Stomach (tissue), 9 donors: ENCODE data around the gene EEFSEC. TPM values are rescaled to one million over a fixed set of nuclear protein-coding genes. Genes with fewer than 3 reads are reported as not detected.

ENCODE experiments used
- DNase-seq, 2 donors: peaks; one replicate each; pipeline versions ENCODE4 v3.0.0 to v3.0.0-alpha.2; 2013 to 2019
- H3K27ac ChIP-seq, 5 donors: fragments of 200-600 bp in 4 of 5; sonication (generic) in 4 of 5; one replicate each; pipeline ENCODE4 v1.5.1; 2013 to 2019; ENCODE audit warnings: mild to moderate bottlenecking in 1 of 5, moderate library complexity in 1 of 5
- H3K27me3 ChIP-seq, 3 donors: fragments of 200-600 bp; sonication (generic); one replicate each; pipeline ENCODE4 v1.5.1; 2017 to 2019; ENCODE audit warnings: mixed run types in 1 of 3
- H3K36me3 ChIP-seq, 4 donors: fragments of 200-600 bp; sonication (generic); 1 replicate in 3 of 4; 2 replicates in 1 of 4; pipeline ENCODE4 v1.5.1; 2016 to 2019
- H3K4me1 ChIP-seq, 4 donors: fragments of 200-600 bp; sonication (generic); one replicate each; pipeline ENCODE4 v1.5.1; 2016 to 2019
- H3K4me3 ChIP-seq, 4 donors: fragments of 200-600 bp; sonication (generic) in 3 of 4; one replicate each; pipeline ENCODE4 v1.5.1; 2016 to 2019; ENCODE audit warnings: mild to moderate bottlenecking in 1 of 4
- H3K9me3 ChIP-seq, 4 donors: fragments of 200-600 bp; sonication (generic); one replicate each; pipeline ENCODE4 v1.5.1; 2016 to 2019
- EP300 ChIP-seq: sonication (generic); formaldehyde crosslinking; IDR thresholded peaks from one replicate; pipeline ENCODE4 v1.6.1; 2017; ENCODE audit warnings: antibody characterized with exemption
- POLR2A ChIP-seq, 4 donors: fragments of 450-650 bp; IDR thresholded peaks; one replicate each; pipeline ENCODE4 v1.6.1; 2016; ENCODE audit warnings: antibody characterized with exemption in 4 of 4, control low read depth in 2 of 4, mild to moderate bottlenecking in 1 of 4, moderate library complexity in 1 of 4
- POLR2AphosphoS5 ChIP-seq, 3 donors: sonication (generic); formaldehyde crosslinking; IDR thresholded peaks; one replicate each; pipeline ENCODE4 v1.6.1; 2016; ENCODE audit warnings: antibody characterized with exemption in 3 of 3
- WGBS, 5 donors: extraction: QIAGEN DNeasy Blood & Tissue Kit in 3 of 5; methylation state at CpG; one replicate each; pipeline versions ENCODE4 v1.1.5 to v1.1.7; 2013 to 2018; 5-methylcytosine and 5-hydroxymethylcytosine counted together
- intact Hi-C: fragments of 100-400 bp; cut with DNase I; formaldehyde crosslinking; loops from one replicate; pipeline ENCODE4 v1.15.1; 2023; ENCODE audit warnings: low total_unique reads
- polyA plus RNA-seq, 3 donors: library from polyadenylated mRNA; stranded (reverse); fragments of 200-250 nt; gene quantifications; one replicate each; pipeline ENCODE4 v1.2.3, GENCODE V29; 2013
- total RNA-seq, 5 donors: library from RNA; depleted of rRNA; stranded (reverse); fragments of >200 nt; gene quantifications; one replicate each; pipeline versions ENCODE4 v1.1.0 to v1.2.3, GENCODE V29; 2014 to 2016
- TF ChIP-seq, protein P1 (sequence below), 7 experiments: fragments of 450-650 bp in 4 of 7; fragments of 200-600 bp in 3 of 7; sonication (generic) in 3 of 7; IDR thresholded peaks; one replicate each; pipeline ENCODE4 v1.5.1; 2016 to 2019; ENCODE audit warnings: antibody characterized with exemption in 7 of 7, control low read depth in 2 of 7, mild to moderate bottlenecking in 1 of 7
- donor health status: healthy with polysubstance abuse.
- donor health status: Bipolar disorder and iron deficiency.
- donor health status: healthy.

The EEFSEC gene
- total and polyA plus RNA-seq, 8 donors = 5.0 to 39.1 (median 13.2) TPM

DNA sequence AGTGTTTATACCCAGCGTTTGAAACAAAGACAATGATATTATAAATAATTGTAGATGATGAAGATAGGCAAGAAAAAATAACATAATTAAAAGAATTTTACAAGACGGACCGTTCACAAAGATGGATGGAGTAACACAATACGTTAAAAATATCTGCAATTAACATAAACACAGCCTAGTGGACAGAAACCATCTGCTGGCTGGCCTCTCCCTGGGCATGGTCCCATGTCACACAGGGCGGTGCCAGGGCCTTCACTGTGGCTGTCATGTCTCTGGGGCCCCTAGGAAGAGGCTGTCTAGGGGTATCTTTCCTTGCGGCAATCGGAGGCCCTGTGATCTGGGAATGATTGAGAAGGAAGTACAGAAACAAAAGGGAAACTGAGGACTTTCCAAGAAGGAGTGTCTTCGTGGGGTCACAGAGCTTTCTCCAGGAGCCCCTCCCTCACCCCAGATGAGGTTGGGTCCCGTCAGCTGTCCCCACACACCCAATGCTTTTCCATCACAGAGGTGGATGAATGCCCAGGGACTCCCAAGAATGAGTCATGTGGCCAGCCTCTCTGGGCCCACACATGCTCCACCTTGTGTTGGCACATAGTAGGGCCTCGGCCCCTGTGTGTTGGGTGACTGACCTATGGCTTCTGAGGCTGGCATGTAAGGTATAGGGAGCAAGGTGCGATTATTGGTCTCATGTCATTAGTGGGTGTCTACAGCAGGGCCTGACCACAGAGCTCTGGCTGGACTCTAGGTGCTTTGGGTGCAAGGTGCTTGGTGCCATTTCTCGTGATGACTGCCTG is 226.3 kb downstream of the EEFSEC start:
- intact Hi-C loops = no loop called here
- TF ChIP-seq EP300 (no peak), POLR2AphosphoS5 (IDR thresholded peaks at IDR 0.05) (no peak), POLR2A (IDR thresholded peaks at IDR 0.05) (no peak)
- TF ChIP-seq, protein P1, sequence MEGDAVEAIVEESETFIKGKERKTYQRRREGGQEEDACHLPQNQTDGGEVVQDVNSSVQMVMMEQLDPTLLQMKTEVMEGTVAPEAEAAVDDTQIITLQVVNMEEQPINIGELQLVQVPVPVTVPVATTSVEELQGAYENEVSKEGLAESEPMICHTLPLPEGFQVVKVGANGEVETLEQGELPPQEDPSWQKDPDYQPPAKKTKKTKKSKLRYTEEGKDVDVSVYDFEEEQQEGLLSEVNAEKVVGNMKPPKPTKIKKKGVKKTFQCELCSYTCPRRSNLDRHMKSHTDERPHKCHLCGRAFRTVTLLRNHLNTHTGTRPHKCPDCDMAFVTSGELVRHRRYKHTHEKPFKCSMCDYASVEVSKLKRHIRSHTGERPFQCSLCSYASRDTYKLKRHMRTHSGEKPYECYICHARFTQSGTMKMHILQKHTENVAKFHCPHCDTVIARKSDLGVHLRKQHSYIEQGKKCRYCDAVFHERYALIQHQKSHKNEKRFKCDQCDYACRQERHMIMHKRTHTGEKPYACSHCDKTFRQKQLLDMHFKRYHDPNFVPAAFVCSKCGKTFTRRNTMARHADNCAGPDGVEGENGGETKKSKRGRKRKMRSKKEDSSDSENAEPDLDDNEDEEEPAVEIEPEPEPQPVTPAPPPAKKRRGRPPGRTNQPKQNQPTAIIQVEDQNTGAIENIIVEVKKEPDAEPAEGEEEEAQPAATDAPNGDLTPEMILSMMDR (IDR thresholded peaks at IDR 0.05) = no peak
- DNase-seq = no peak
- Histone ChIP-seq H3K36me3 (peaks cover 0 to 11% (median 0%) of the 10 kb centered on the region in 4 donors), H3K9me3 (no peaks in the 10 kb centered on the region), H3K4me1 (peaks cover 30 to 50% (median 39%) of the 10 kb centered on the region in 4 donors), H3K27ac (no peak overlapping the region), H3K27me3 (no peaks in the 10 kb centered on the region), H3K4me3 (no peak overlapping the region)
- 76 to 90% (median 85%) methylated on average over 11 to 12 of the region's 12 CpGs for WGBS, 5 donors

DNA sequence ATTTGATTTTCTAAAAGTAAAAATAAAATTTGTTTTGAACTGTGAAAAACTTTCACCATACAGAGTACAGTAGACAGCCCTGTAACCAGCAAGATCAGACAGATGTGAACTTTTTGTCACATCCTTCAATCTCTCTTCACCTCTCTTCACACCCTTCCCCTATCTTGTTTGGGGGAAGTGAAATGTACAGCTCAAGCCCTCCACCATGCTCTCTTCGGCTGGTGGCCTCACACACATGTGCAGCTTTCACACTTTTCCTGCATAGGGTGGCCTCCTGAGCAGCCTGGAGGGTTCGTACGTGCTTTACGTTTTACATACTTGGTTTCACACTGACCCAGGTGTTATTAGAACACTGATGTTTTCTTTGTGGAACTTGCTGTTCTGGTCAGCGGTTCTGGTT is 227.0 kb downstream of the EEFSEC start:
- DNase-seq = no peak
- Histone ChIP-seq H3K27ac (no peak overlapping the region), H3K4me1 (peaks cover 36 to 57% (median 46%) of the 10 kb centered on the region in 4 donors), H3K4me3 (no peak overlapping the region), H3K36me3 (peaks cover 0 to 10% (median 0%) of the 10 kb centered on the region in 4 donors), H3K9me3 (no peaks in the 10 kb centered on the region), H3K27me3 (no peaks in the 10 kb centered on the region)
- TF ChIP-seq EP300 (no peak), POLR2A (IDR thresholded peaks at IDR 0.05) (no peak), POLR2AphosphoS5 (IDR thresholded peaks at IDR 0.05) (no peak)
- TF ChIP-seq, protein P1 (IDR thresholded peaks at IDR 0.05) = no peak
- 94 to 99% (median 98%) methylated on average over 5 of the region's 5 CpGs for WGBS, 5 donors
- intact Hi-C loops = no loop called here

DNA sequence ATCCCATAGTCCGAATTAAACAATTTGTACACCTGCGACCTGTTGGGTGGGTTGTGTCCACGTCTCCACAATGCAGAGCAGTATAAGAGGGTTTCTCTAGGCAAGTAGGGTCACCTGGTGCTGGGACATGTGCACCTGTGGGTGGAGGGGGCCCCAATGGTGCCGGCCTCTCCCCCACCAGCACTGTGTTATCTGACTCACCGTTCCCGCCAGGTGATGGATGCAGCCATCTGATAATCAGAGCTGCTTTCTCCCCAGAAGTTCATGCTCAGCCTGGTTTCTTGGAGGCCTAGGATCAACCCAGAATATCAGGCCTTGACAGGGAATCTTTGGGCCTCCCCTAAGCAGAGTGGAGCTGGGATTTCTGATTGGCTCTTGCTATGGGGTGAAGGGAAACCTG is 227.4 kb downstream of the EEFSEC start:
- peaks cover 0 to 6% (median 0%) of the 10 kb centered on the region in 4 donors for H3K36me3 ChIP-seq
- no peak overlapping the region for H3K27ac ChIP-seq
- intact Hi-C loops = no loop called here
- H3K9me3 ChIP-seq = no peaks in the 10 kb centered on the region
- no peaks in the 10 kb centered on the region for H3K27me3 ChIP-seq
- no peak for DNase-seq
- 93 to 97% (median 95%) methylated on average over 6 of the region's 6 CpGs for WGBS, 5 donors
- peaks cover 37 to 62% (median 50%) of the 10 kb centered on the region in 4 donors for H3K4me1 ChIP-seq
- H3K4me3 ChIP-seq = no peak overlapping the region
- TF ChIP-seq POLR2AphosphoS5 (IDR thresholded peaks at IDR 0.05) (no peak), POLR2A (IDR thresholded peaks at IDR 0.05) (no peak), EP300 (no peak)
- TF ChIP-seq, protein P1 (IDR thresholded peaks at IDR 0.05) = no peak

DNA sequence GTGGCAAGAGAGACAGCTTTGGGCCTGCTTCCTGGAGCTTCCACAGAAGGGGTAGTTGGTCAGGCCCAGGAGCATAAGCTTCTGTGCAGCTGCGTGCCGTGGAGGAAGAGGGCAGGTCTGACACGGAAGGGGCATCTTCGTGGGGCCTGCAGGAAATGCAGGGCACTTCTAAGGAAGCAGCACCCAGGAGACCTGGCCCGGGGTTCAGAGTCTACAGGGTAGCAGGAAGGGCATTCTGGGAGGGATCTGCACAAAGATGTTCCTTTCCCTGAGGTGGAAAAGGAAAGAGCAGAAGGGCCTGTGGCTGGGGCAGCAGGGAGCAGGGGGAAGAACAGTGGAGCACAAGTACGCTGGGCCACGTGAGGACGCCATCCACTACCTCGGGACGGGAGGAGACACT is 228.3 kb downstream of the EEFSEC start:
- peaks cover 37 to 69% (median 54%) of the 10 kb centered on the region in 4 donors for H3K4me1 ChIP-seq
- intact Hi-C loops = no loop called here
- 78 to 91% (median 84%) methylated on average over 10 of the region's 10 CpGs for WGBS, 5 donors
- no peaks in the 10 kb centered on the region for H3K36me3 ChIP-seq
- H3K9me3 ChIP-seq = no peaks in the 10 kb centered on the region
- no peak for DNase-seq
- H3K4me3 ChIP-seq = no peak overlapping the region
- TF ChIP-seq POLR2A (IDR thresholded peaks at IDR 0.05) (no peak), EP300 (no peak), POLR2AphosphoS5 (IDR thresholded peaks at IDR 0.05) (no peak)
- TF ChIP-seq, protein P1 (IDR thresholded peaks at IDR 0.05) = no peak
- H3K27me3 ChIP-seq = no peaks in the 10 kb centered on the region
- peak overlapping the region in 2 of 5 donors; percentile 26 to 54 for H3K27ac ChIP-seq
